Hepatocyte (in vitro differentiated cells): ENCODE results near the gene HYKK. TPM values are rescaled to one million over a fixed set of nuclear protein-coding genes. Genes with fewer than 3 reads are reported as not detected.
A peak's percentile ranks its signal among the peaks of the same experiment; 100 is the strongest.

ENCODE experiments used
- DNase-seq: peaks from one replicate; pipeline ENCODE4 v3.0.0-alpha.2; 2016; ENCODE audit warnings: low spot score
- H2AFZ ChIP-seq: fragments of 200-600 bp; sonication (generic); 2 replicates; pipeline ENCODE4 v1.6.0; 2016; ENCODE audit warnings: antibody characterized with exemption, mild to moderate bottlenecking
- H3K27ac ChIP-seq: fragments of 200-600 bp; sonication (generic); 2 replicates; pipeline ENCODE4 v1.5.1; 2016; ENCODE audit warnings: mild to moderate bottlenecking
- H3K27me3 ChIP-seq: fragments of 200-600 bp; sonication (generic); 2 replicates; pipeline ENCODE4 v1.6.1; 2016
- H3K36me3 ChIP-seq: fragments of 200-600 bp; sonication (generic); replicated peaks from 2 replicates; pipeline ENCODE4 v1.5.1; 2016; ENCODE audit warnings: low read depth; ENCODE audit not compliant: insufficient read depth
- H3K4me1 ChIP-seq: fragments of 200-600 bp; sonication (generic); 2 replicates; pipeline ENCODE4 v1.5.1; 2016; ENCODE audit warnings: mild to moderate bottlenecking, moderate library complexity; ENCODE audit not compliant: insufficient read depth
- H3K4me2 ChIP-seq: fragments of 200-600 bp; sonication (generic); 2 replicates; pipeline ENCODE4 v1.6.0; 2016
- H3K4me3 ChIP-seq: fragments of 200-600 bp; sonication (generic); 2 replicates; pipeline ENCODE4 v1.5.1; 2016; ENCODE audit warnings: mild to moderate bottlenecking
- H3K79me2 ChIP-seq: fragments of 200-600 bp; sonication (generic); 2 replicates; pipeline ENCODE4 v1.6.0; 2017; ENCODE audit warnings: mild to moderate bottlenecking
- H3K9me2 ChIP-seq: fragments of 200-600 bp; sonication (generic); replicated peaks from 2 replicates; pipeline ENCODE4 v1.6.0; 2017; ENCODE audit warnings: mild to moderate bottlenecking; ENCODE audit not compliant: insufficient read depth
- H3K9me3 ChIP-seq: fragments of 200-600 bp; sonication (generic); 2 replicates; pipeline ENCODE4 v1.5.1; 2016; ENCODE audit warnings: low read depth, mild to moderate bottlenecking
- H4K20me1 ChIP-seq: fragments of 200-600 bp; sonication (generic); 2 replicates; pipeline ENCODE4 v1.6.0; 2016; ENCODE audit warnings: mild to moderate bottlenecking; ENCODE audit not compliant: insufficient read depth, poor library complexity, severe bottlenecking
- CTCF ChIP-seq: fragments of 200-600 bp; sonication (generic); IDR thresholded peaks from 2 replicates; pipeline ENCODE4 v1.5.1; 2016; ENCODE audit warnings: antibody characterized with exemption, mild to moderate bottlenecking; ENCODE audit not compliant: poor library complexity
- EZH2 ChIP-seq: fragments of 200-600 bp; sonication (generic); IDR thresholded peaks from 2 replicates; pipeline ENCODE4 v1.6.1; 2016; ENCODE audit warnings: antibody characterized with exemption, mild to moderate bottlenecking, borderline replicate concordance
- EZH2phosphoT487 ChIP-seq: fragments of 200-600 bp; sonication (generic); IDR thresholded peaks from one replicate; pipeline ENCODE4 v1.6.1; 2018; ENCODE audit warnings: antibody characterized with exemption, mild to moderate bottlenecking, low read depth, moderate library complexity; ENCODE audit not compliant: unreplicated experiment, severe bottlenecking
- WGBS: methylation state at CpG from one replicate; pipeline ENCODE4 v1.1.6; 2016; ENCODE audit warnings: low lambda C conversion rate; ENCODE audit errors: missing lambda C conversion rate; 5-methylcytosine and 5-hydroxymethylcytosine counted together
- polyA plus RNA-seq: library from polyadenylated mRNA; unstranded; fragments of >200 nt; fragmentation: Nextera tagmentation; extraction: Ambion mirVana; gene quantifications from 2 replicates; pipeline ENCODE4 v1.2.1, GENCODE V29; 2016
- total RNA-seq: library from RNA; depleted of rRNA; stranded (reverse); fragments of >200 nt; gene quantifications from 2 replicates; pipeline ENCODE4 v1.2.3, GENCODE V29; 2014

Gene HYKK
- total and polyA plus RNA-seq, 2 experiments from 2014 or later, result 1.6 to 3.6 TPM

- Histone ChIP-seq H2AFZ (no peak overlapping the region), H3K4me2 (no peak overlapping the region), H3K4me1 (no peaks in the 10 kb centered on the region), H4K20me1 (no peaks in the 10 kb centered on the region), H3K9me3 (no peaks in the 10 kb centered on the region), H3K27ac (no peak overlapping the region), H3K27me3 (no peaks in the 10 kb centered on the region), H3K4me3 (no peak overlapping the region), H3K9me2 (no peaks in the 10 kb centered on the region), H3K36me3 (no peaks in the 10 kb centered on the region), H3K79me2 (no peaks in the 10 kb centered on the region)
- TF ChIP-seq CTCF (no peak), EZH2phosphoT487 (no peak), EZH2 (no peak)
- DNase-seq, result no peak
- 88% methylated on average over 1 of the region's 1 CpG for WGBS
Observed at GRCh38 chr15:78492872-78493271, 14.5 kb upstream of the HYKK start.

GRCh38 chr15:78501857-78502256, 5.5 kb upstream of the HYKK start:
- Histone ChIP-seq H3K4me2 (no peak overlapping the region), H2AFZ (no peak overlapping the region), H3K9me3 (no peaks in the 10 kb centered on the region), H4K20me1 (no peaks in the 10 kb centered on the region), H3K27ac (no peak overlapping the region), H3K9me2 (no peaks in the 10 kb centered on the region), H3K36me3 (peaks cover 4% of the 10 kb centered on the region), H3K4me1 (no peaks in the 10 kb centered on the region), H3K27me3 (no peaks in the 10 kb centered on the region), H3K79me2 (no peaks in the 10 kb centered on the region), H3K4me3 (no peak overlapping the region)
- no peak for DNase-seq
- 97% methylated on average over 4 of the region's 4 CpGs for WGBS
- TF ChIP-seq EZH2 (no peak), CTCF (no peak), EZH2phosphoT487 (no peak)

GRCh38 chr15:78502641-78503040, 4.7 kb upstream of the HYKK start:
- H3K27ac ChIP-seq, result no peak overlapping the region
- no peaks in the 10 kb centered on the region for H4K20me1 ChIP-seq
- H3K79me2 ChIP-seq, result no peaks in the 10 kb centered on the region
- no peaks in the 10 kb centered on the region for H3K9me2 ChIP-seq
- 95% methylated on average over 2 of the region's 2 CpGs for WGBS
- H3K27me3 ChIP-seq, result no peaks in the 10 kb centered on the region
- no peak overlapping the region for H2AFZ ChIP-seq
- no peaks in the 10 kb centered on the region for H3K9me3 ChIP-seq
- H3K4me2 ChIP-seq, result no peak overlapping the region
- no peak for DNase-seq
- peaks cover 4% of the 10 kb centered on the region for H3K36me3 ChIP-seq
- TF ChIP-seq EZH2 (no peak), CTCF (no peak), EZH2phosphoT487 (no peak)
- H3K4me3 ChIP-seq, result no peak overlapping the region
- H3K4me1 ChIP-seq, result no peaks in the 10 kb centered on the region

GRCh38 chr15:78507831-78508160, 419 bp downstream of the HYKK start:
- Histone ChIP-seq H4K20me1 (no peaks in the 10 kb centered on the region), H3K4me2 (peak overlapping the region; percentile 83), H3K9me2 (no peaks in the 10 kb centered on the region), H3K27ac (no peak overlapping the region), H3K4me3 (peak overlapping the region; percentile 20), H3K9me3 (no peaks in the 10 kb centered on the region), H3K36me3 (no peaks in the 10 kb centered on the region), H3K79me2 (no peaks in the 10 kb centered on the region), H3K4me1 (no peaks in the 10 kb centered on the region), H2AFZ (peak overlapping the region; percentile 34), H3K27me3 (no peaks in the 10 kb centered on the region)
- no peak for DNase-seq
- no peak for TF ChIP-seq EZH2phosphoT487
- TF ChIP-seq CTCF, result no peak
- no peak for TF ChIP-seq EZH2
- WGBS, result under 1% methylated on average over 13 of the region's 13 CpGs
